Measurements from ENCODE around the gene CCDC127.

The CCDC127 gene

DNA sequence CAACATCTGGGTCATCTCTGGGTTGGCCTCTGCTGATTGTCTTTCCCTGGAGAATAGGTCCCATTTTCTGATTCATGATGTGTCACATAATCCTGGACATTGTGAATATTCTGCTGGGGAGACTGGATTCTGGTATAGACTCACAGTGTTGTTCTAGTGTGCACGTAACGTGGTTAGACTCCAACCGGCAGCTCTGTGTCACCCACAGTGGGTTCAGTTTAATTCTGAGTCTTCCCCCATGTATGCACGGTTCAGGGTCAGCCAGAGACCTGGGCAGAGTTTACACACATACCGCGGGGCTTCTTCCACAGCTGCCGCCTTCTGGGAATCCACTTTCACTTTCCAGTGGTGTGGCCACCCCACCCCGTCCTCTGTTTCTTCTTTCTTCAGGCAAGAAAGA lies 64.7 kb downstream of the CCDC127 start:
- Histone ChIP-seq H3K36me3 (ENCODE audit: control insufficient read depth, insufficient read depth, low read length) (peaks cover 55% of the 10 kb centered on the region), H3K4me3 (ENCODE audit: insufficient read depth, low read depth, low read length) (no peak overlapping the region), H3K27ac (ENCODE audit: insufficient read depth, low read depth, low read length, poor library complexity, severe bottlenecking) (no peak overlapping the region), H3K27me3 (ENCODE audit: control insufficient read depth, insufficient read depth, low read length, poor library complexity, severe bottlenecking) (no peaks in the 10 kb centered on the region), H3K9me3 (ENCODE audit: control insufficient read depth, low read length) (peaks cover 4% of the 10 kb centered on the region), H3K4me1 (ENCODE audit: control insufficient read depth, insufficient read depth, low read length) (peaks cover 3% of the 10 kb centered on the region)
- WGBS, 2 experiments, result 73 to 96% methylated on average over 6 to 8 of the region's 8 CpGs

- H3K4me1 ChIP-seq (ENCODE audit: control insufficient read depth, insufficient read depth, low read length), result peaks cover 3% of the 10 kb centered on the region
- H3K36me3 ChIP-seq (ENCODE audit: control insufficient read depth, insufficient read depth, low read length), result peaks cover 56% of the 10 kb centered on the region
- peaks cover 7% of the 10 kb centered on the region for H3K9me3 ChIP-seq (ENCODE audit: control insufficient read depth, low read length)
- 59 to 65% methylated on average over 6 of the region's 6 CpGs for WGBS, 2 experiments
- H3K27me3 ChIP-seq (ENCODE audit: control insufficient read depth, insufficient read depth, low read length, poor library complexity, severe bottlenecking), result no peaks in the 10 kb centered on the region
- no peak overlapping the region for H3K4me3 ChIP-seq (ENCODE audit: insufficient read depth, low read depth, low read length)
- no peak overlapping the region for H3K27ac ChIP-seq (ENCODE audit: insufficient read depth, low read depth, low read length, poor library complexity, severe bottlenecking)
Observed at GRCh38 chr5:152077-152476, 65.9 kb downstream of the CCDC127 start.

GRCh38 chr5:150746-151145 lies 67.2 kb downstream of the CCDC127 start:
- WGBS, 2 experiments, result 95 to 99% methylated on average over 4 of the region's 4 CpGs
- no peak overlapping the region for H3K4me3 ChIP-seq (ENCODE audit: insufficient read depth, low read depth, low read length)
- peaks cover 64% of the 10 kb centered on the region for H3K36me3 ChIP-seq (ENCODE audit: control insufficient read depth, insufficient read depth, low read length)
- no peak overlapping the region for H3K27ac ChIP-seq (ENCODE audit: insufficient read depth, low read depth, low read length, poor library complexity, severe bottlenecking)
- H3K9me3 ChIP-seq (ENCODE audit: control insufficient read depth, low read length), result peaks cover 7% of the 10 kb centered on the region
- peaks cover 3% of the 10 kb centered on the region for H3K4me1 ChIP-seq (ENCODE audit: control insufficient read depth, insufficient read depth, low read length)
- H3K27me3 ChIP-seq (ENCODE audit: control insufficient read depth, insufficient read depth, low read length, poor library complexity, severe bottlenecking), result no peaks in the 10 kb centered on the region

- Histone ChIP-seq H3K9me3 (ENCODE audit: control insufficient read depth, low read length) (peaks cover 7% of the 10 kb centered on the region), H3K27ac (ENCODE audit: insufficient read depth, low read depth, low read length, poor library complexity, severe bottlenecking) (no peak overlapping the region), H3K4me3 (ENCODE audit: insufficient read depth, low read depth, low read length) (no peak overlapping the region), H3K4me1 (ENCODE audit: control insufficient read depth, insufficient read depth, low read length) (peaks cover 3% of the 10 kb centered on the region), H3K27me3 (ENCODE audit: control insufficient read depth, insufficient read depth, low read length, poor library complexity, severe bottlenecking) (no peaks in the 10 kb centered on the region), H3K36me3 (ENCODE audit: control insufficient read depth, insufficient read depth, low read length) (peaks cover 64% of the 10 kb centered on the region)
- WGBS, 2 experiments, result 94 to 98% methylated on average over 6 of the region's 6 CpGs
Observed at GRCh38 chr5:149745-150485, 68.0 kb downstream of the CCDC127 start.

DNA sequence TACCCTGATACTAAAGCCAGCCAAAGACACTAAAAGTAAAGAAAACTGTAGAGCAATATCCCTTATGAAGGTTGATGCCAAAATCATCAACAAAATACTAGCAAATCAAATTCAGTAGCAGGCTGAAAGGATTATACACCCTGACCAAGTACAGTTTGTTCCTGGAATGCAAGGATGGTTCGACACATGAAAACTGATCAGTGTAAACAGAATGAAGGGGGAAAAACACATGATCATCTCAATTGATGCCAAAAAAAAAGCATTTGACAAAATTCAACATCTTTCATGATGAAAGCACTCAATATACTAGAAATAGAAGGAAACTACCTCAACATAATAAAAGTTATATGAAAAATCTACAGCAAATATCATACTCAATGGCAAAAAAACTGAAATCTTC lies 70.2 kb downstream of the CCDC127 start:
- no peaks in the 10 kb centered on the region for H3K4me1 ChIP-seq (ENCODE audit: control insufficient read depth, insufficient read depth, low read length)
- H3K27me3 ChIP-seq (ENCODE audit: control insufficient read depth, insufficient read depth, low read length, poor library complexity, severe bottlenecking), result no peaks in the 10 kb centered on the region
- 87 to 92% methylated on average over 1 of the region's 1 CpG for WGBS, 2 experiments
- peaks cover 71% of the 10 kb centered on the region for H3K36me3 ChIP-seq (ENCODE audit: control insufficient read depth, insufficient read depth, low read length)
- H3K9me3 ChIP-seq (ENCODE audit: control insufficient read depth, low read length), result peaks cover 7% of the 10 kb centered on the region
- no peak overlapping the region for H3K27ac ChIP-seq (ENCODE audit: insufficient read depth, low read depth, low read length, poor library complexity, severe bottlenecking)
- no peak overlapping the region for H3K4me3 ChIP-seq (ENCODE audit: insufficient read depth, low read depth, low read length)
